ENCODE measurements around the gene CELSR1.

CELSR1 gene

DNA sequence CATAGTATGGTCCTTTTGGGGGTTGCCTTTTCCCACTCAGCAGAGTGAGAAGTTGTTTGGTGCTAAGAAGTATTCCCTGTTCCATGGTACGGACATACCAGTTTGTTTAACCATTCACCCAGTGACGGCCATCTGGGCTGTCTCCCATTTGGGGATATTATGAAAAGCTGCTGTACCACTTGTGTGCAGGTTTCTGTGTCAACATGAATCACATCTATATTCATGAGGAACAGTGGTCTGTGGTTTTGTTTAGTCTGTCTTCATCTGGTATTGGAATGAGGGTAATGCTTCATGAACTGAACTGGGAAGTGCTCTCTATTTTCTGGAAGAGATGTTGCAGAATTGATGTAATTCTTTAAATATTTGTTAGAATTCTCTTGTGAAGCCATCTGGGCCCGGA lies 112.4 kb downstream of the CELSR1 start:
- TF ChIP-seq, protein P1, sequence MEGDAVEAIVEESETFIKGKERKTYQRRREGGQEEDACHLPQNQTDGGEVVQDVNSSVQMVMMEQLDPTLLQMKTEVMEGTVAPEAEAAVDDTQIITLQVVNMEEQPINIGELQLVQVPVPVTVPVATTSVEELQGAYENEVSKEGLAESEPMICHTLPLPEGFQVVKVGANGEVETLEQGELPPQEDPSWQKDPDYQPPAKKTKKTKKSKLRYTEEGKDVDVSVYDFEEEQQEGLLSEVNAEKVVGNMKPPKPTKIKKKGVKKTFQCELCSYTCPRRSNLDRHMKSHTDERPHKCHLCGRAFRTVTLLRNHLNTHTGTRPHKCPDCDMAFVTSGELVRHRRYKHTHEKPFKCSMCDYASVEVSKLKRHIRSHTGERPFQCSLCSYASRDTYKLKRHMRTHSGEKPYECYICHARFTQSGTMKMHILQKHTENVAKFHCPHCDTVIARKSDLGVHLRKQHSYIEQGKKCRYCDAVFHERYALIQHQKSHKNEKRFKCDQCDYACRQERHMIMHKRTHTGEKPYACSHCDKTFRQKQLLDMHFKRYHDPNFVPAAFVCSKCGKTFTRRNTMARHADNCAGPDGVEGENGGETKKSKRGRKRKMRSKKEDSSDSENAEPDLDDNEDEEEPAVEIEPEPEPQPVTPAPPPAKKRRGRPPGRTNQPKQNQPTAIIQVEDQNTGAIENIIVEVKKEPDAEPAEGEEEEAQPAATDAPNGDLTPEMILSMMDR (IDR thresholded peaks at IDR 0.05; ENCODE audit: extremely low read depth, insufficient read depth, missing control alignments) = no peak
- no peak for DNase-seq (ENCODE audit: low spot score)
- in situ Hi-C loops (cut with MboI; ENCODE audit: low pct_unique_long_range_greater_than_20kb, low sequenced_read_pairs, unreplicated experiment) = no loop called here

DNA sequence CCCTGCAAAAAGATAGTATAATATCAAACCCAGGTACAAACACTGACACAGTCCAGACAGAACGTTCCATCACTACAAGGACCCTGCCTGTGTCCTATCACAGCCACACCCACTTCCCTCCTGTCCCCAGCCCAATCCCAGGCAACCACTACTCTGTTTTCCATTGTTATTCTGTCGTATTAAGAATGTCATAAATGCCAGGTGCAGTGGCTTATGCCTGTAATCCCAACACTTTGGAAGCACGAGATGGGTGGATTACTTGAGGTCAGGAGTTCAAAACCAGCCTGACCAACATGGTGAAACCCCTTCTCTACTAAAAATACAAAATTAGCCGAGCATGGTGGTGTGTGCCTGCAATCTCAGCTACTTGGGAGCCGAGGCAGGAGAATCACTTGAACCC lies 112.9 kb downstream of the CELSR1 start:
- no peak for DNase-seq (ENCODE audit: low spot score)
- TF ChIP-seq, protein P1 (IDR thresholded peaks at IDR 0.05; ENCODE audit: extremely low read depth, insufficient read depth, missing control alignments) = no peak
- in situ Hi-C loops (cut with MboI; ENCODE audit: low pct_unique_long_range_greater_than_20kb, low sequenced_read_pairs, unreplicated experiment) = no loop called here

DNA sequence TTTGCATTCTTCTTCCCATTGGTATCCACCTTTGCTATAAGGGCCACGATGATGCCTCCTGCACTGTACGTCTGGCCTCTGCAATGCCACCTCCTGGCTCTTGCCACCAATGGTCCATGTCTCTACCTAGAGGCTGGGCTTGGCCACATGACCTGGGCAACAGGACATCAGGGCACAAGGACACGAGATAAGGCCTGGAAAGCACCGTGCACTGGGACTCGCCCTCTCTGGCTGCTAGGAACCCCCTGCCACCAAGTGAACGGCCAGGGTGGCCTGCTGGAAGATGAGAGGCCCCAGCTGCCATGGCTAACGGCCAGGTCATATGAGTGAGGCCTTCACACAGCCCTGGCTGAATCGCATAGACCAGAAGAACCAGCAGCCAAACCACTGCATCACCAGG lies 114.5 kb downstream of the CELSR1 start:
- TF ChIP-seq, protein P1 (IDR thresholded peaks at IDR 0.05; ENCODE audit: extremely low read depth, insufficient read depth, missing control alignments) = no peak
- in situ Hi-C loops (cut with MboI; ENCODE audit: low pct_unique_long_range_greater_than_20kb, low sequenced_read_pairs, unreplicated experiment) = no loop called here
- DNase-seq (ENCODE audit: low spot score) = no peak

DNA sequence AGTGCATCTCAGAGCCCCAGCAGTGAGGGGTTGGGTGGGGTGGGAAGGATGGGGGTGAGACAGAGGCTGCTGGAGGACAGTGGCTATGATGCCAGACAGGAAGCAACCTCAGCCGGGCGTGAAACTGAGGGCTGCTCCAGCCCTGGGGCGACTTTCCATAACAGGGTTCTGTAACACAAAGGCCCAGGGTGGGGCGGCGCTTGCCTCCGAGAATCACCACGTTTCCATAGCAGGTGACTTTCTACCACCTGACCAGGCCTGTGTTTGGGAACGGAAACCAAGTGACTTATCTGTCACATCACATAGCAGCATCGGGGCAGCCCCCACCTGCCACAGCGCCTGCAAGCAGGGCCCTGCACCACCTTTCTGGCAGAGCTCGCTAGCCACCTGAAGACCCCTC lies 116.2 kb downstream of the CELSR1 start:
- DNase-seq (ENCODE audit: low spot score) = no peak
- TF ChIP-seq, protein P1 (IDR thresholded peaks at IDR 0.05; ENCODE audit: extremely low read depth, insufficient read depth, missing control alignments) = no peak
- in situ Hi-C loops (cut with MboI; ENCODE audit: low pct_unique_long_range_greater_than_20kb, low sequenced_read_pairs, unreplicated experiment) = no loop called here

DNA sequence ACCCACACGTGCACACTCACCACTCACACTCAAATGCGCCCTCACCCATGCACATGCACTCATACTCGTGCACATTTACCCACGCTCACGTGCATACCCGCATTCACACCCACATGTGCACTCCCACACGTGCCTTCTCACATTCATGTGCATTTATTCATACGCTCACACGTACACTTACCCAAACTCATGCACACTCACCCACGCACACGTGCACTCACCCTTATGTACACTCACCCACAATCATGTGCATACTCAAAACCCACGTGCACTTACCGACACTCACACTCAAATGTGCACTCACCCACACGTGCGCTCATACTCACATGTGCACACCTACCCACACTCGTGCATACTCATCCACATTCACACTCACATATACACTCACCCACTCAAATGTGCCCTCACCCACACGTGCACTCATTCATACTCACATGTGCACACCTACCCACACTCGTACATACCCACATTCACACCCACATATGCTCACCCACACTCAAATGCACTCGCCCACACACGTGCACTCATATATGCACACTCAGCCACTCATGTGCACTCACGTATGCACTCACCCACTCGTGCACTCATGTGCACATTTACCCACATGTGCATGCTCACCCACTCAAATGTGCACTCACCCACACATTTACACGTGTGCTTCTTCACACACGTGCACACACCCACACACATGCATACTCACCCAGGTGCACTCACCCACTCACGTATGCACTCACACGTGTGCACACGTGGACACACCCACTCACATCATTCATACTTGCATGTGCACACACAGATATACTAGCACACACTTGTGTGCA lies 117.5 kb downstream of the CELSR1 start:
- DNase-seq (ENCODE audit: low spot score) = no peak
- TF ChIP-seq, protein P1 (IDR thresholded peaks at IDR 0.05; ENCODE audit: extremely low read depth, insufficient read depth, missing control alignments) = no peak
- in situ Hi-C loops (cut with MboI; ENCODE audit: low pct_unique_long_range_greater_than_20kb, low sequenced_read_pairs, unreplicated experiment) = no loop called here

DNA sequence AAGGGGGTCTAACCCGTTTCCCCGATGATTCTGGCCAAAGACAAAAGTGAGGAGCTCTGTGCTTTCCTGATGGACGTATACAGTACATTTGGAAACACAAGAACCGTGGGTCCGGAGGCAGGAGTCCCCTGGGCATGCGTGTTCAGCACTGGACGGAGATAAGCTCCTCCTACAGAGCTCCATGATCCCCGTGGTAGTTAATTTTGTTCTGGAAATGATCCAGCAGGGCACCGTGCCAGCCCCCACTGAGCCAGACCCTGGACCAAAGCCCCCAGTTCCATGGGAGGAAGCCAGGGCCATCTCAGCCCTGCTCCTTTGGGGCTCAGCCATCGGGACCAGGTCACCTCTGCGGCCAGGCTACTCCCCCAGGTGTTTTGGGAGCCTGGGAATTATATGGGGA lies 118.6 kb downstream of the CELSR1 start:
- DNase-seq (ENCODE audit: low spot score) = no peak
- TF ChIP-seq, protein P1 (IDR thresholded peaks at IDR 0.05; ENCODE audit: extremely low read depth, insufficient read depth, missing control alignments) = no peak
- in situ Hi-C loops (cut with MboI; ENCODE audit: low pct_unique_long_range_greater_than_20kb, low sequenced_read_pairs, unreplicated experiment) = no loop called here

All from GM13977 (cell line).